Naive thymus-derived CD8-positive, alpha-beta T cell (primary cell): ENCODE results near the gene ALG11. TPM values are rescaled to one million over a fixed set of nuclear protein-coding genes. Genes with fewer than 3 reads are reported as not detected.
"Not testable (repeated sequence)": the region's sequence is repeated elsewhere in the genome, so short reads cannot be mapped to it uniquely, and the experiment has no call there.

ENCODE experiments used
- ATAC-seq, 2 donors: fragments of 150-1000 bp; cut with Tn5 transposase in 1 of 2; sonication (Bioruptor Pico), chemical (Tn5 transposase) in 1 of 2; 1 replicate in 1 of 2; 2 replicates in 1 of 2; pipeline ENCODE4 v1.10.0; 2021; ENCODE audit warnings: mild to moderate bottlenecking in 2 of 2, moderate library complexity in 2 of 2
- POLR2A ChIA-PET: fragments of 350-600 bp; sonication (Branson Sonifier 250); formaldehyde crosslinking; loops from one replicate; lab custom pipeline; 2021; ENCODE audit warnings: antibody characterized with exemption; lab: Charles Lee
- DNase-seq, 10 donors: peaks; one replicate each; pipeline versions ENCODE4 v3.0.0 to v3.0.0-alpha.2; 2020 to 2022
- H3K27ac Mint-ChIP-seq, 10 donors: one replicate each; pipeline ENCODE4 v1.8.0; 2020 to 2022; ENCODE audit warnings: mild to moderate bottlenecking in 10 of 10, mixed read lengths in 10 of 10, moderate library complexity in 4 of 10, inconsistent platforms in 1 of 10
- H3K27me3 Mint-ChIP-seq, 5 donors: one replicate each; pipeline ENCODE4 v1.8.0; 2021 to 2022; ENCODE audit warnings: mixed read lengths in 5 of 5
- H3K36me3 Mint-ChIP-seq, 3 donors: one replicate each; pipeline ENCODE4 v1.8.0; 2020 to 2022; ENCODE audit warnings: mixed read lengths in 3 of 3, mild to moderate bottlenecking in 2 of 3, inconsistent platforms in 1 of 3
- H3K4me1 Mint-ChIP-seq, 4 donors: one replicate each; pipeline ENCODE4 v1.8.0; 2021 to 2022; ENCODE audit warnings: mixed read lengths in 4 of 4
- H3K4me3 Mint-ChIP-seq, 10 donors: one replicate each; pipeline ENCODE4 v1.8.0; 2020 to 2022; ENCODE audit warnings: mild to moderate bottlenecking in 10 of 10, mixed read lengths in 10 of 10, moderate library complexity in 6 of 10, inconsistent platforms in 1 of 10
- H3K9me3 Mint-ChIP-seq, 9 donors: one replicate each; pipeline ENCODE4 v1.8.0; 2020 to 2022; ENCODE audit warnings: mixed read lengths in 9 of 9, mild to moderate bottlenecking in 3 of 9, inconsistent platforms in 1 of 9, moderate library complexity in 1 of 9
- polyA plus RNA-seq, 3 donors: library from polyadenylated mRNA; unstranded; fragments of 300-500 nt; fragmentation: Illumina TruSeq; gene quantifications; one replicate each; pipeline ENCODE4 v1.2.3, GENCODE V29; 2021
- total RNA-seq, 8 experiments: library from RNA in 2 of 8; stranded (reverse) in 2 of 8; gene quantifications; one replicate each; pipeline ENCODE4 v1.2.3 and lab custom pipeline; 2021 to 2026

Gene ALG11
- total and polyA plus RNA-seq, 5 experiments from 2014 or later: 22.1 to 47.0 (median 25.5) TPM

DNA sequence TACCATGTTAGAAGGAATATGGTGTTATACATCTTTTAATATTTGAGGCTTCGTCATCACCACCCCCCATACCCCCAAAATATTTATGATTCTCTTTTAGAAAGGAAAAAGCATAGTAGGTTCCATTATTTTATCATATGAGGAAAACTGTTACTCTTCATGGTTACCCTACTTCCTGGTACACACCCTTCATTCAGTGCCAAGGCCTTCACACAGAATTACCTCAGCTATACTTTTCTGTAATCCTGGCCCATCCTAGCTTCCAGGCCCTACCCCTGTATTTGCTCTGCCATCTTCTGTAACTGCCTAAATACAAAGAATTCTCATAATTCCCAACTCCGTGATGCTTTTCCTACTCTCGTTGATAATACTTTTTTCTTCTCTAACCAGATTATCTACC, 8.0 kb downstream of the ALG11 start:
- POLR2A ChIA-PET: no interaction called here
- Mint-ChIP-seq H3K36me3 (peaks cover 20 to 81% (median 62%) of the 10 kb centered on the region in 3 donors), H3K27me3 (no peaks in the 10 kb centered on the region), H3K4me1 (peaks cover 9 to 55% (median 36%) of the 10 kb centered on the region in 4 donors), H3K4me3 (no peak overlapping the region), H3K27ac (no peak overlapping the region), H3K9me3 (peaks cover 0 to under 1% (median 0%) of the 10 kb centered on the region in 9 donors)
- DNase-seq: no peak
- ATAC-seq: no peak

DNA sequence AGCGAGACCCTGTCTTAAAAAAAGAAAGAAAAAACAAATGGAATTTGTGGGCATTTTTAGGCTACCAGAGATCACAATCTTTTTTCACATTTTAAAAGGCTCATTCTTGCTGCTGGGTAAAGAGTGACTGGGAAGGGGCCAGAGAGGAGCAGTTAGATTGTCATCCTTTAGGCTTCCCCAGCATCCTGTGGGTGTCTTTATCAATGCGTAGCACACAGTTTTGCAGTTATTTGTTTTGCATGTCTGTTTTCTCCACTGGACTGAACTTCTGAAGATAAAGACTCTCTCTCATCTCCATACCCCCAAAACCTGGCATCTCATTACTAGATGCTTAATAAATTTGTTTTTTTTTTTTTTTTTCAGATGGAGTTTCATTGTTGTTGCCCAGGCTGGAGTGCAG, 10.2 kb downstream of the ALG11 start:
- ATAC-seq: no peak
- Mint-ChIP-seq H3K27me3 (no peaks in the 10 kb centered on the region), H3K27ac (no peak overlapping the region), H3K9me3 (peaks cover 3 to 19% (median 12%) of the 10 kb centered on the region in 9 donors), H3K4me3 (no peak overlapping the region), H3K36me3 (peaks cover 42 to 88% (median 74%) of the 10 kb centered on the region in 3 donors), H3K4me1 (peaks cover 18 to 59% (median 42%) of the 10 kb centered on the region in 4 donors)
- POLR2A ChIA-PET: interaction anchor here (0.7 kb wide), 1 partner anchor 10 kb away, joined by 7 read pairs; no protein-coding TSS in a partner anchor
- DNase-seq: no peak

GRCh38 chr13:52024481-52024880, 12.3 kb downstream of the ALG11 start, which contains the start of gene UTP14C:
UTP14C (plus strand) TSS chr13:52024691; CDS start chr13:52028805, 4,114 bp downstream.
- DNase-seq (no peak), ATAC-seq (no peak)
- Mint-ChIP-seq H3K4me3 (peak within 1 kb of the TSS in 1 of 10 donors; percentile 19), H3K9me3 (peaks cover 6 to 27% (median 20%) of the 10 kb centered on the region in 9 donors), H3K27ac (no peak within 1 kb of the TSS), H3K4me1 (peaks cover 21 to 46% (median 35%) of the 10 kb centered on the region in 4 donors), H3K36me3 (peaks cover 60 to 91% (median 82%) of the 10 kb centered on the region in 3 donors), H3K27me3 (no peaks in the 10 kb centered on the region)
- POLR2A ChIA-PET: no interaction called here

GRCh38 chr13:52025475-52026245, 13.5 kb downstream of the ALG11 start:
- Mint-ChIP-seq H3K4me3 (peak overlapping the region in 2 of 10 donors; percentile 19 to 22), H3K27ac (peak overlapping the region in 1 of 10 donors; percentile 35), H3K27me3 (no peaks in the 10 kb centered on the region), H3K9me3 (peaks cover 6 to 39% (median 22%) of the 10 kb centered on the region in 9 donors), H3K4me1 (peaks cover 23 to 44% (median 33%) of the 10 kb centered on the region in 4 donors), H3K36me3 (peaks cover 55 to 85% (median 79%) of the 10 kb centered on the region in 3 donors)
- DNase-seq: no peak
- ATAC-seq: no peak
- POLR2A ChIA-PET: no interaction called here

DNA sequence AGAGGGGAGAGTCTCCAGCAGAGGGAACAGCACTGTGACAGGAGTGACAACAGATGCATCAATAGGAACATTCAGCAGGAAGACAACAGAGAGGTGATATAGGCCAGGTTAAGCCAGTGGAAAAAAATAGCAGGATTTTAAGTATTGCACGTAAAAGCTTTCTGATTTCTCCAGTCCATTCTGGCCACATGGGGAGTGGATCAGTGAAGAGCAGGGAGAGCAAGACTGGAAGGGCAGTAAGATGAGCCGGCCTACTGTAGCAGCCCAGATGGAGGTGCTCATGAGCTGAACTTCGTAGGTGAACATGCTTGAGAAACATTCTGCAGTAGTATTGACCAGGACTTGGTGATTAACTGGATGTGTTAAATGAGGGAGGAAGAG, 14.0 kb downstream of the ALG11 start:
- peaks cover 23 to 43% (median 30%) of the 10 kb centered on the region in 4 donors for H3K4me1 Mint-ChIP-seq
- DNase-seq (no peak), ATAC-seq (no peak)
- H3K27me3 Mint-ChIP-seq: no peaks in the 10 kb centered on the region
- peaks cover 50 to 81% (median 73%) of the 10 kb centered on the region in 3 donors for H3K36me3 Mint-ChIP-seq
- peak overlapping the region in 2 of 10 donors; percentile 8 to 56 for H3K4me3 Mint-ChIP-seq
- POLR2A ChIA-PET: no interaction called here
- H3K9me3 Mint-ChIP-seq: peaks cover 6 to 39% (median 22%) of the 10 kb centered on the region in 9 donors
- peak overlapping the region in 1 of 10 donors; percentile 35 for H3K27ac Mint-ChIP-seq

- Mint-ChIP-seq H3K9me3 (peaks cover 6 to 39% (median 22%) of the 10 kb centered on the region in 9 donors), H3K27ac (no peak overlapping the region), H3K4me3 (no peak overlapping the region), H3K27me3 (no peaks in the 10 kb centered on the region), H3K4me1 (peaks cover 23 to 48% (median 29%) of the 10 kb centered on the region in 4 donors), H3K36me3 (peaks cover 50 to 69% (median 61%) of the 10 kb centered on the region in 3 donors)
- ATAC-seq (no peak), DNase-seq (no peak)
- POLR2A ChIA-PET: no interaction called here
Measured at GRCh38 chr13:52027832-52028231, 15.6 kb downstream of the ALG11 start.

DNA sequence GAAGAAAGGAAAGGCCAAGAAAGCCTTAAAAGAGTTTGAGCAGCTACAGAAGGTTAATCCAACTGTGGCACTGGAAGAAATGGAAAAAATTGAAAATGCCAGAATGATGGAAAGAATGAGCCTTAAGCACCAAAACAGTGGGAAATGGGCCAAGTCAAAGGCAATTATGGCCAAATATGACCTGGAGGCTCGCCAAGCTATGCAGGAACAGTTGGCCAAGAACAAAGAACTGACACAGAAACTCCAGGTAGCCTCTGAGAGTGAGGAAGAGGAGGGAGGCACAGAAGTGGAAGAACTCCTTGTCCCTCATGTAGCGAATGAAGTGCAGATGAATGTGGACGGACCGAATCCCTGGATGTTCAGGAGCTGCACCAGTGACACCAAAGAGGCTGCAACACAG, 17.4 kb downstream of the ALG11 start:
- Mint-ChIP-seq H3K4me1 (peaks cover 23 to 46% (median 29%) of the 10 kb centered on the region in 4 donors), H3K27me3 (no peaks in the 10 kb centered on the region), H3K36me3 (peaks cover 44 to 60% (median 46%) of the 10 kb centered on the region in 3 donors), H3K4me3 (peak overlapping the region in 1 of 10 donors; percentile 45), H3K9me3 (peaks cover 8 to 42% (median 22%) of the 10 kb centered on the region in 9 donors), H3K27ac (peak overlapping the region in 1 of 10 donors; percentile 73)
- DNase-seq (no peak), ATAC-seq (no peak)
- POLR2A ChIA-PET: no interaction called here

- POLR2A ChIA-PET, H3K27me3 Mint-ChIP-seq, H3K4me3 Mint-ChIP-seq, DNase-seq, ATAC-seq: not testable (repeated sequence)
- H3K36me3 Mint-ChIP-seq: peaks cover 37 to 55% (median 38%) of the 10 kb centered on the region in 3 donors
- peaks cover 20 to 41% (median 26%) of the 10 kb centered on the region in 4 donors for H3K4me1 Mint-ChIP-seq
- H3K9me3 Mint-ChIP-seq: peaks cover 8 to 42% (median 20%) of the 10 kb centered on the region in 9 donors
- peak overlapping the region in 2 of 10 donors; percentile 68 to 73 for H3K27ac Mint-ChIP-seq
Measured at GRCh38 chr13:52030401-52030800, 18.2 kb downstream of the ALG11 start.

DNA sequence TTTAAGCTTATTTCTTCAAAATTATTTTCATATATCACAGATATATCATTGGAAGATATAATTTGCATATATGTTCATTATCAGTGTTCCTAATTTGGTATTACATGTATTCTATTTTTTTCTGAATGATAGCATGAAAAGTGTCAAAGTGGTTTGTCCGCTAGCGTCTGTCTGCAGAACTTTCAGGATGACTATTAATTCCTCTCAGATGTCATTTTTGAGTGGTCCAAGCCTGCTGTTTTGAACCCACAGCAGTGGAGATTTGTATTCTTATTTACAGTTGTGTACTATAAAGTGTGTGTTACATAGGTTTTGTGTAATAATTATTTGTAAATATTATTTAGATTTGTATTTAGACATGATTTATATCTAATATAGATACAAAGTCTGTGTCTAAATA, 20.8 kb downstream of the ALG11 start:
- ATAC-seq (no peak), DNase-seq (no peak)
- peaks cover 0 to 30% (median 9%) of the 10 kb centered on the region in 9 donors for H3K9me3 Mint-ChIP-seq
- H3K27ac Mint-ChIP-seq: no peak overlapping the region
- peaks cover 2 to 20% (median 12%) of the 10 kb centered on the region in 4 donors for H3K4me1 Mint-ChIP-seq
- POLR2A ChIA-PET: no interaction called here
- H3K4me3 Mint-ChIP-seq: no peak overlapping the region
- no peaks in the 10 kb centered on the region for H3K27me3 Mint-ChIP-seq
- H3K36me3 Mint-ChIP-seq: peaks cover 14 to 39% (median 17%) of the 10 kb centered on the region in 3 donors

- POLR2A ChIA-PET: no interaction called here
- DNase-seq (no peak), ATAC-seq (no peak)
- Mint-ChIP-seq H3K4me1 (peaks cover 0 to 20% (median 9%) of the 10 kb centered on the region in 4 donors), H3K36me3 (peaks cover 4 to 31% (median 5%) of the 10 kb centered on the region in 3 donors), H3K27ac (no peak overlapping the region), H3K4me3 (no peak overlapping the region), H3K27me3 (no peaks in the 10 kb centered on the region), H3K9me3 (peaks cover 0 to 25% (median 4%) of the 10 kb centered on the region in 9 donors)
Measured at GRCh38 chr13:52034616-52035226, 22.5 kb downstream of the ALG11 start.

GRCh38 chr13:52036037-52036436, 23.8 kb downstream of the ALG11 start:
- peaks cover 0 to 18% (median 3%) of the 10 kb centered on the region in 9 donors for H3K9me3 Mint-ChIP-seq
- DNase-seq (no peak), ATAC-seq (no peak)
- no peaks in the 10 kb centered on the region for H3K27me3 Mint-ChIP-seq
- POLR2A ChIA-PET: no interaction called here
- no peak overlapping the region for H3K27ac Mint-ChIP-seq
- H3K4me1 Mint-ChIP-seq: peaks cover 0 to 12% (median 6%) of the 10 kb centered on the region in 4 donors
- peaks cover 8 to 28% (median 10%) of the 10 kb centered on the region in 3 donors for H3K36me3 Mint-ChIP-seq
- H3K4me3 Mint-ChIP-seq: no peak overlapping the region

DNA sequence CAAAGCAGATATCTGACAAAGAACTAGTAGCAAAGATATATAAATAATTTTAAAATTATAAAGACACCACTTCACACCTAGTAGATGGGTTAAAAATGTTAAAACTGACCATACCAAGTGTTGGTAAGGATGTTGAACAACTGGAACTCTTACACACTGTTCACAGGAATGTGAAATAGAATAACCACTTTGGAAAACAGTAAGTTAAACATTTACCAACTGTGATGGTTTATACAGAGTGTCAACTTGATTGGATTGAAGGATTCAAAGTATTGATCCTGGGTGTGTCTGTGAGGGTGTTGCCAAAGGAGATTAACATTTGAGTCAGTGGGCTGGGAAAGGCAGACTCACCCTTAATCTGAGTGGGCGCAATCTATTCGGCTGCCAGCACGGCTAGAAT, 31.5 kb downstream of the ALG11 start:
- H3K27ac Mint-ChIP-seq: no peak overlapping the region

More for the DNA sequence above, 31.5 kb downstream of the ALG11 start:
- DNase-seq: no peak
- ATAC-seq: no peak
- POLR2A ChIA-PET: no interaction called here
- Mint-ChIP-seq H3K36me3 (peaks cover 12 to 25% (median 21%) of the 10 kb centered on the region in 3 donors), H3K9me3 (peaks cover 0 to 35% (median 6%) of the 10 kb centered on the region in 9 donors), H3K27me3 (no peaks in the 10 kb centered on the region), H3K4me3 (no peak overlapping the region), H3K4me1 (peaks cover 0 to 2% (median 0%) of the 10 kb centered on the region in 4 donors)
